HepG2 (cell line): ENCODE results near the gene ZNF367. TPM values are rescaled to one million over a fixed set of nuclear protein-coding genes. Genes with fewer than 3 reads are reported as not detected.

ENCODE experiments used
- ATAC-seq: fragments of 200-7000 bp; cut with Tn5 transposase; 3 replicates; pipeline ENCODE4 v1.9.1; 2020; ENCODE audit warnings: mild to moderate bottlenecking, moderate library complexity
- BruUV-seq: library from RNA; stranded (reverse); fragments of 400-500 nt; replicated peaks from 2 replicates; lab custom pipeline; 2021; lab: Mats Ljungman, UMichigan
- CTCF ChIA-PET: fragments of 300-600 bp; formaldehyde crosslinking; extraction: SDS; loops from one replicate; lab custom pipeline; 2021; ENCODE audit warnings: low total read pairs, inconsistent platforms, low intra/inter-chr PET ratio; lab: Yijun Ruan, JAX
- POLR2A ChIA-PET: fragments of 350-600 bp; sonication (Branson Sonifier 250); formaldehyde crosslinking; loops from one replicate; lab custom pipeline; 2020; ENCODE audit warnings: antibody characterized with exemption, inconsistent platforms; lab: Yijun Ruan, JAX
- DNase-seq: peaks from one replicate; pipeline ENCODE4 v3.0.0-alpha.2; 2015; ENCODE audit warnings: low spot score
- FAIRE-seq: peaks from 3 replicates; lab custom pipeline; 2011; peaks lifted over from hg19 to GRCh38; lab: Jason Lieb, UNC
- H2AFZ ChIP-seq: one replicate; pipeline ENCODE4 v1.6.1; 2011; ENCODE audit warnings: low read length, inconsistent platforms
- H3K27ac ChIP-seq: fragments of 300-600 bp; 3 replicates; pipeline ENCODE4 v1.8.0; 2011; ENCODE audit warnings: mixed run types, mild to moderate bottlenecking, mixed read lengths, low read length, inconsistent platforms; ENCODE audit not compliant: insufficient read depth; ENCODE audit errors: extremely low read length
- H3K27me3 ChIP-seq, 2 experiments: fragments of 200-600 bp in 1 of 2; 2 replicates in 1 of 2; 3 replicates in 1 of 2; pipeline versions ENCODE4 v1.6.0 to v1.8.0; 2011; ENCODE audit warnings: low read length in 2 of 2, mild to moderate bottlenecking in 2 of 2, moderate library complexity in 2 of 2, inconsistent platforms in 1 of 2; ENCODE audit not compliant: insufficient read depth in 2 of 2, control insufficient read depth in 1 of 2
- H3K36me3 ChIP-seq, 2 experiments: fragments of 200-600 bp in 1 of 2; replicated peaks in 1 of 2; 2 replicates in 1 of 2; 3 replicates in 1 of 2; pipeline versions ENCODE4 v1.5.1 to v1.8.0; 2011; ENCODE audit warnings: low read length in 2 of 2, inconsistent platforms in 1 of 2; ENCODE audit not compliant: insufficient read depth in 2 of 2, control insufficient read depth in 1 of 2
- H3K4me1 ChIP-seq: 2 replicates; pipeline ENCODE4 v1.5.1; 2012; ENCODE audit warnings: low read length, inconsistent platforms; ENCODE audit not compliant: insufficient read depth
- H3K4me2 ChIP-seq: 2 replicates; pipeline ENCODE4 v1.6.0; 2011; ENCODE audit warnings: low read depth, low read length, inconsistent platforms
- H3K4me3 ChIP-seq, 3 experiments: fragments of 200-600 bp in 1 of 3; sonication (generic), shearing (Covaris generic) in 1 of 3; replicated peaks in 1 of 3; 2 replicates each; pipeline ENCODE4 v1.5.1; 2011 to 2016; ENCODE audit warnings: low read length in 3 of 3, inconsistent platforms in 2 of 3, low read depth in 2 of 3, mild to moderate bottlenecking in 2 of 3, control low read depth in 1 of 3, mixed read lengths in 1 of 3; ENCODE audit not compliant: insufficient read depth in 1 of 3
- H3K79me2 ChIP-seq: one replicate; pipeline ENCODE4 v1.6.1; 2011; ENCODE audit warnings: low read length, inconsistent platforms; ENCODE audit not compliant: insufficient read depth
- H3K9ac ChIP-seq: 2 replicates; pipeline ENCODE4 v1.6.0; 2011; ENCODE audit warnings: mild to moderate bottlenecking, low read depth, low read length, inconsistent platforms; ENCODE audit not compliant: insufficient read depth
- H3K9me3 ChIP-seq: 2 replicates; pipeline ENCODE4 v1.5.1; 2012; ENCODE audit warnings: mild to moderate bottlenecking, low read length
- H4K20me1 ChIP-seq: 2 replicates; pipeline ENCODE4 v1.6.0; 2011; ENCODE audit warnings: inconsistent platforms, mild to moderate bottlenecking, low read length, moderate library complexity; ENCODE audit not compliant: insufficient read depth
- AHDC1 ChIP-seq: sonication (generic); formaldehyde crosslinking; IDR thresholded peaks from 2 replicates; pipeline ENCODE4 v1.5.1; 2020; ENCODE audit warnings: mild to moderate bottlenecking, missing genetic modification reagents, borderline replicate concordance
- CREB1 ChIP-seq, 2 experiments: fragments of 450-650 bp in 1 of 2; IDR thresholded peaks; 2 replicates each; pipeline ENCODE4 v1.6.1; 2016 to 2017; ENCODE audit warnings: control low read depth in 1 of 2, mild to moderate bottlenecking in 1 of 2, missing compliant biosample characterization in 1 of 2, missing genetic modification characterization in 1 of 2
- FOXO1 ChIP-seq: sonication (generic); formaldehyde crosslinking; IDR thresholded peaks from 2 replicates; pipeline ENCODE4 v1.4.0; 2020; ENCODE audit warnings: missing genetic modification reagents
- HOXA3 ChIP-seq: sonication (generic); formaldehyde crosslinking; IDR thresholded peaks from 2 replicates; pipeline ENCODE4 v1.5.0; 2020; ENCODE audit warnings: missing genetic modification reagents
- POLR2G ChIP-seq: fragments of 200-400 bp; formaldehyde crosslinking; IDR thresholded peaks from 2 replicates; pipeline ENCODE4 v1.6.1; 2018; ENCODE audit warnings: mild to moderate bottlenecking, low read depth, low read length, moderate library complexity
- SAP130 ChIP-seq: IDR thresholded peaks from 2 replicates; pipeline ENCODE4 v1.6.1; 2016; ENCODE audit warnings: low read depth
- YY1 ChIP-seq: IDR thresholded peaks from 2 replicates; pipeline ENCODE4 v1.6.1; 2011; ENCODE audit warnings: low read length, low read depth, moderate library complexity, mild to moderate bottlenecking; ENCODE audit not compliant: insufficient read depth, insufficient replicate concordance
- ZNF263 ChIP-seq: sonication (generic); formaldehyde crosslinking; IDR thresholded peaks from 2 replicates; pipeline ENCODE4 v1.4.0; 2020; ENCODE audit warnings: missing genetic modification reagents
- WGBS: methylation state at CpG from one replicate; pipeline ENCODE4 v1.1.6; 2017; ENCODE audit warnings: low lambda C conversion rate; 5-methylcytosine and 5-hydroxymethylcytosine counted together
- in situ Hi-C: cut with HindIII; loops from 2 replicates; pipeline ENCODE4 v1.10.0; 2017; ENCODE audit warnings: low pct_unique_long_range_greater_than_20kb; ENCODE audit not compliant: extremely low pct_ligation_motif_present
- intact Hi-C: fragments of 100-400 bp; cut with micrococcal nuclease; formaldehyde crosslinking; loops from one replicate; pipeline ENCODE4 v1.10.0; 2022; ENCODE audit not compliant: unreplicated experiment
- polyA plus RNA-seq, 8 experiments: library from polyadenylated mRNA; depleted of rRNA in 3 of 8; stranded (reverse) in 7 of 8; unstranded in 1 of 8; fragments of >200 nt; fragmentation: Illumina TruSeq in 4 of 8; extraction: Trizol in 4 of 8; gene quantifications; 2 replicates each; pipeline versions ENCODE4 v1.2.1 to v1.2.3, GENCODE V29; 2011 to 2016; ENCODE audit warnings: low read depth in 4 of 8, missing spikeins in 1 of 8, mixed read lengths in 1 of 8; ENCODE audit not compliant: insufficient read depth in 1 of 8
- total RNA-seq, 5 experiments: library from RNA; depleted of rRNA; stranded (reverse); fragments of >200 nt; fragmentation: Illumina TruSeq; extraction: Trizol; gene quantifications; 2 replicates each; pipeline ENCODE4 v1.2.3, GENCODE V29; 2016; ENCODE audit warnings: low read depth in 1 of 5
- TF ChIP-seq, protein P1 (sequence below): sonication (generic); formaldehyde crosslinking; conservative IDR thresholded peaks from 2 replicates; pipeline ENCODE4 v1.4.0; 2020; ENCODE audit warnings: mild to moderate bottlenecking, missing genetic modification reagents, moderate library complexity

Gene ZNF367
- total and polyA plus RNA-seq, 2 of the 13 experiments (the other 11 are each of a cell fraction or from before 2014, with no cell fraction given): 2.9 to 7.7 TPM

DNA sequence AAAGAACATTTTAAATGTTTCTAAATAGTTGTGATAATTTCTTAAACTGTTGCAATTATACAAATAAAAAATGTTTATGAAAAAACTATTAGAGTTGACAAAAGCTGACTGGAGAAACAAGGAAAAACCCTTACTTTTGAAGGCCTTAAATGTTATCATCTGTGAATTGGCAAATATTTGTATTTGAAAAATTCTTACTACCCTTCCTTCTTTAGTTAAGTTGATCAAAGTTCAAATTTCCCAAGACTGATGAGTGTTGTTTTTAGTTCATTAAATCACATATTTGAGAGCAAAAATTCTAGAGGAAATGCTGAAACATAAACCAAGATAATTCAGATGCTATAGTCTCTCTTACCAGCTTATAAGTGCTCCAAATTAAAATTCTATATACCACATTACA, 32.0 kb downstream of the ZNF367 start (continued):
- TF ChIP-seq CREB1 (IDR thresholded peaks at IDR 0.05) (no peak), CREB1 (CRISPR knock-in tag; IDR thresholded peaks at IDR 0.05) (0 out of 2 replicates have a peak, but pooled peaks have one; percentile 16)

DNA sequence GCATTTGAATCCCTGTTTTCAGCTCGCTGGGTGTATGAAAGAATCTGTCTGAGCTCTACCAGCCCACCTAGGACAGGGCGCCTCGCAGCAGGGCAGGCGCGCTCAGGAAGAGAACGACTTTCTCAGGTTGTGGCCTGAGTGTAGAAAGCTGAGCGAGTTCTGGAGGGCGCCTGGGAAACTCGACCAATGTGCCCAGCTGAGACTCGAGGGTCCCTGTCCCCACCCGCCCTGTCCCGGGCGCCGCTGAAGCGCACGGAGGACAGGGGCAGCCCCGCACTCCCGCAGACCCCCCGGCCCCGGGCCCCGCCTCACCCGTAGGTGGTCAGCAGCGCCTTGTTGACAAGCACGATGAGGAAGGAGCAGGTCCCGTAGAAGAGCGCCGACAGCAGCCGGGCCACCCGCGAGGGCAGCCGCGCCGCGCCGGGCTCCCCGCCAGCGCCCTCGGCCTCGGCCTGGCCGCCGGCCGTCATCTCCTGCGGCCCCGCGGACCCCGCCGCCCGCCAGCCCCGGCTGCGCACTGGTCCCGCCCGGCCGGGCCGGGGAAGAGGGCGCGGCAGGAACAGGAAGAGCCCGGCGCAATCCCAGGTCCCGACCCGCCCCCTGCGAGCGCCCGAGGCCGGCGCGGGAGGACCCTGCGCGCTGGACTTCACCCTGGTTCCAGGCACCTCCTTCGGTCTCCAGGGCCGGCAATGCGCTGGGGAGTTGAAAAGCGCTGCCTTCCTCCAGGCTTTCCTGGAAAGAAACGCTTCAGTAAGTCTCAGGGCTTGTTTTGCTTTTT, 34.8 kb downstream of the ZNF367 start, which contains the start of gene SLC35D2:
SLC35D2 (minus strand) TSS at position 547 of the 778 bp plus-strand sequence; CDS start at position 470, 77 bp downstream.
- ATAC-seq (peak; percentile 93), FAIRE-seq (no peak), DNase-seq (peak; percentile 73)
- peaks cover 85% of the 10 kb centered on the region for H3K4me1 ChIP-seq
- peaks cover 0 to 17% of the 10 kb centered on the region in 2 experiments; a peak in 4 of 5 replicates for H3K36me3 ChIP-seq
- peak within 1 kb of the TSS; percentile 95 for H3K27ac ChIP-seq
- ChIA-PET CTCF (no interaction called here), POLR2A (interaction anchor here (0.7 to 4.7 kb wide), 20 partner anchors 8 to 272 kb away, joined by 3 to 25 read pairs (median 5); partner anchors contain the start of genes HABP4 and PRXL2C)
- intact Hi-C loops (loop anchor here (5.0 kb wide), 1 partner anchor 56 kb away; no protein-coding TSS in a partner anchor), in situ Hi-C loops (no loop called here)
- H3K27me3 ChIP-seq: no peaks in the 10 kb centered on the region; a peak in 1 of 5 replicates
- BruUV-seq: no TSS peak
- peaks cover 23% of the 10 kb centered on the region for H4K20me1 ChIP-seq
- peak within 1 kb of the TSS; percentile 63 to 87 (median 72) for H3K4me3 ChIP-seq
- peaks cover 62% of the 10 kb centered on the region for H3K79me2 ChIP-seq
- no peaks in the 10 kb centered on the region for H3K9me3 ChIP-seq
- peak within 1 kb of the TSS; percentile 100 for H3K4me2 ChIP-seq
- peak within 1 kb of the TSS; percentile 90 for H3K9ac ChIP-seq
- 0% methylated on average over 10 of the region's 73 CpGs for WGBS
- no peak within 1 kb of the TSS for H2AFZ ChIP-seq
- TF ChIP-seq HOXA3 (CRISPR knock-in tag) (peak; percentile 55; the same call in 1 of the 2 replicates), ZNF263 (CRISPR knock-in tag) (peak; percentile 74), SAP130 (CRISPR knock-in tag) (peak; percentile 70; the same call in 1 of the 2 replicates), YY1 (peak; percentile 64), AHDC1 (CRISPR knock-in tag) (no peak), FOXO1 (peak; percentile 52), POLR2G (peak; percentile 78)
- TF ChIP-seq, protein P1, sequence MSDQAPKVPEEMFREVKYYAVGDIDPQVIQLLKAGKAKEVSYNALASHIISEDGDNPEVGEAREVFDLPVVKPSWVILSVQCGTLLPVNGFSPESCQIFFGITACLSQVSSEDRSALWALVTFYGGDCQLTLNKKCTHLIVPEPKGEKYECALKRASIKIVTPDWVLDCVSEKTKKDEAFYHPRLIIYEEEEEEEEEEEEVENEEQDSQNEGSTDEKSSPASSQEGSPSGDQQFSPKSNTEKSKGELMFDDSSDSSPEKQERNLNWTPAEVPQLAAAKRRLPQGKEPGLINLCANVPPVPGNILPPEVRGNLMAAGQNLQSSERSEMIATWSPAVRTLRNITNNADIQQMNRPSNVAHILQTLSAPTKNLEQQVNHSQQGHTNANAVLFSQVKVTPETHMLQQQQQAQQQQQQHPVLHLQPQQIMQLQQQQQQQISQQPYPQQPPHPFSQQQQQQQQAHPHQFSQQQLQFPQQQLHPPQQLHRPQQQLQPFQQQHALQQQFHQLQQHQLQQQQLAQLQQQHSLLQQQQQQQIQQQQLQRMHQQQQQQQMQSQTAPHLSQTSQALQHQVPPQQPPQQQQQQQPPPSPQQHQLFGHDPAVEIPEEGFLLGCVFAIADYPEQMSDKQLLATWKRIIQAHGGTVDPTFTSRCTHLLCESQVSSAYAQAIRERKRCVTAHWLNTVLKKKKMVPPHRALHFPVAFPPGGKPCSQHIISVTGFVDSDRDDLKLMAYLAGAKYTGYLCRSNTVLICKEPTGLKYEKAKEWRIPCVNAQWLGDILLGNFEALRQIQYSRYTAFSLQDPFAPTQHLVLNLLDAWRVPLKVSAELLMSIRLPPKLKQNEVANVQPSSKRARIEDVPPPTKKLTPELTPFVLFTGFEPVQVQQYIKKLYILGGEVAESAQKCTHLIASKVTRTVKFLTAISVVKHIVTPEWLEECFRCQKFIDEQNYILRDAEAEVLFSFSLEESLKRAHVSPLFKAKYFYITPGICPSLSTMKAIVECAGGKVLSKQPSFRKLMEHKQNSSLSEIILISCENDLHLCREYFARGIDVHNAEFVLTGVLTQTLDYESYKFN (CRISPR knock-in tag): peak; percentile 53
